ENCODE measurements around the gene MED27. TPM values are rescaled to one million over a fixed set of nuclear protein-coding genes. Genes with fewer than 3 reads are reported as not detected.

MED27 gene
- 12.1 and 12.9 TPM in 2 replicates for total RNA-seq

GRCh38 chr9:132079391-132080091 lies at the start of gene MED27:
MED27 (minus strand) TSS chr9:132079867; CDS start chr9:132079844, 23 bp downstream.

Other genes starting within 250 kb of the MED27 start
- 4.6 and 7.2 TPM in 2 replicates for gene NTNG2, start 82.2 kb upstream of the MED27 start, total RNA-seq

Measured in smooth muscle cell of bladder (primary cell).